GM08714 (cell line): ENCODE measurements around the gene ZBED1.
"Not testable (repeated sequence)": the region's sequence is repeated elsewhere in the genome, so short reads cannot be mapped to it uniquely, and the experiment has no call there.

ENCODE experiments used
- H3K4me3 ChIP-seq: fragments of 200-500 bp; sonication (Bioruptor generic); 2 replicates; pipeline ENCODE4 v1.5.1; 2014; ENCODE audit warnings: mild to moderate bottlenecking, low read length, inconsistent platforms
- ZNF274 ChIP-seq: IDR thresholded peaks from 2 replicates; pipeline ENCODE4 v1.6.1; 2012; ENCODE audit warnings: mild to moderate bottlenecking, low read depth, low read length

Gene ZBED1

DNA sequence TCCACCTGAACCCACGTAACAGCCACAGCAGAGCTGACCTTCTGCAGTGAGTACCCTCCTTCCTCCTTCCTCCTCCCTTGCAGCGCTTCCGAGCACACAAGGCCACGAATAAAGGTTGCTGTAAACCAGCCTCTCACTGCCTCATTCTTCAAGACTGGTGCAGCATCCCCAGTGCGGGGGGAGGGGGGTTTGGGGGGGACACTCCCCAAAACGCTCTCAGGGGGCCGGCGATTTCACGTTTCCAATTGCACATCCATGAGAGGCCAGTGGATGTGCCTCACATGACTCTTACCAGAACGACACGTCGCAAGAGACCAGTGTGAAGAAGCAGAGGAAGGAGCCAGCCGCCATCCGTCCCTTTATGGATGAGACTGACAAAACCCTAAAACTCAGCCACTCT is 5.2 kb downstream of the ZBED1 start:
- no peak overlapping the region for H3K4me3 ChIP-seq
- TF ChIP-seq ZNF274 = no peak

DNA sequence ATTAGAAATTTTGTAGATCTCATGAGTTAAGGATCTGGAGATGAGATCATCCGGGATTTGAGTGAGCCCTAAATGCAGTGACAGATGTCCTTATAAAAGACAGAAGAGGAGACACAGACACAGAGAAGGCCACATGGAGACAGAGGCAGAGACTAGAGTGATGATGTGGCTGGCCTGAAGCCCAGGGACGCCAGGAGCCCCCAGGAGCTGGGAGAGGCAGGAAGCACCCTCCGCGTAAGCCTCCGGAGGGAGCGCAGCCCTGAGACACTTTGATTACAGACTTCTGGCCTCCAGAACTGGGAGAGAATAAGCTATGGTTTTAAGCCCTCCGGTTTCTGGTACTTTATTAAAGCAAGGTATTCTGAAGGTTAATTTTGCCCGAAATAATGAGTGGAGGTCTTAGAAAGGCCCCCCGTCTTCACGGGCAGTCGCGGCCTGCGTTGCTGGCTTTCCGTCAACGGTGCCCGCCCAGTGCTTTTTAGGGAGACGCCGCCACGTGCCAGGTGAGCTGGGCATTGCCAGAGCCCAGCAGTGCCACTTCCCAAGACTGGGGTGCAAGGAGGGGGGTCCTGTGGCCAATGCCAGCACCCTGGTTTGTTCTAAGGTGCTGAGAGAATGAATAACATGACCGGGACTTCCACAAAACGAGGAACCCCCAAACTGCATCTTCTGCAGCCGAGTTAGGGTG is 8.1 kb downstream of the ZBED1 start:
- H3K4me3 ChIP-seq = no peak overlapping the region
- TF ChIP-seq ZNF274 = no peak

DNA sequence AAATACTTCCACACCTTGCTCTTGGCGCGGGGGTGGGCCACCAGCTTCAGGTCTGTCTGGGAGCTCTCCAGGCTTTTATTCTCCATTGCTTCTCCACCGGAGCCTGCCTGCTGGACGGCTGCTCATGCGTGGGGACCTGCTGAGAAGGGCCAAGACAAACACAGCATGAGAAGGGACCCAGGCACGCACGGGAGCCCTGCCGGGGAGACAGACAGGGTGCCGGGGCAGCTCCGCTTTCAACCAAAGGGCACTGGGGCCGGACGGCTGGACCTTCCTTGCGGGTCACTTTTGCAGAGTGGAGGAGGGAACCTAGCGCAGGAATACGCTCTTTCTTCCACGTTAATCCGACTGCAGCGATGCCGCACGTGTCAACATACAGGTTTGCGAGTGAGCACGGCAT is 10.1 kb downstream of the ZBED1 start:
- H3K4me3 ChIP-seq = no peak overlapping the region
- no peak for TF ChIP-seq ZNF274

DNA sequence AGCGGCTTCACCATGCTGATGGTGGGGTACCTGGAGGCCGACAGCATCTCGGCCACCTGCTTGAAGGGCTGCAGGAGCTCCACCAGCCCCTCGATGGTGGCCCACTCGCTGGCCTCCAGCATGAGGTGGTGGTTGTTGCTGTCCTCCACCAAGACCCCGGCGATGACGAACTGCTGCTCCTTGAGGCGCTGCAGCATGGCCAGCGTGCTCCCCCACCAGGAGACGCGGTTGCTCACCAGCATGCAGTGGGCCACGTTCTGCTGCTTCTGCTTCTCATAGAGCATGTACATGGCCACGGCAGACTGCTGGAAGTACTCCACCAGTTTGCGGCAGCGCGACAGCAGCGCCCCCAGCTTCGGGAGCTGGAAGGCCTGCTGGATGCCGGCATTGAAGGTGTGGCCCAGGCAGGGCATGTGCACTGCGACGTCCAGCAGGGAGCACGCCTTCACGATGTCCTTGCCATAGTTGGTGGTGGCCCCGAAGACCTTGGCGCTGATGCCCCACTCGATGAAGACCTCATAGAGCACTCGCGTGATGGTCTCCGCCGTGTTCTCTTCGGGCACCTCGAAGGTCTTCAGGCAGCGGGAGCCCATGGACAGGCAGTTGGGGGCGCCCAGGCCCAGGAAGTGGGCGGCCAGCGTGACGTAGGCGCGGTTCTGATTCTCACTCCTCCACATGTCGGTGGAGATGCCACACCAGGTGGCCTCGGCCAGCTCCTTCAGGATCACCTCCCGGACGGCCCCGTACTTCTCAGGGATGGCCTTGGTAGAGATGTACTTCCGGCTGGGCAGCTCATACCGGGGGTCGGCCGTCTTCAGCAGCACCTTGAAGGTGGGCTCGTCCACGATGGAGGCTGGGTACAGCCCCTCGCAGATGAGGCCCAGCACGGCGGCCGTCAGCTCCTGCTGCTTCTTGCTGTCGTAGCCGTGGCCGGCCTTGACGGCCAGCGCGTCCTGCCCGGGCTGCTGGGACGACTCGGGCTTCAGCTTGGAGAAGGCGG is 11.0 kb downstream of the ZBED1 start:
- TF ChIP-seq ZNF274 = no peak
- no peak overlapping the region for H3K4me3 ChIP-seq

DNA sequence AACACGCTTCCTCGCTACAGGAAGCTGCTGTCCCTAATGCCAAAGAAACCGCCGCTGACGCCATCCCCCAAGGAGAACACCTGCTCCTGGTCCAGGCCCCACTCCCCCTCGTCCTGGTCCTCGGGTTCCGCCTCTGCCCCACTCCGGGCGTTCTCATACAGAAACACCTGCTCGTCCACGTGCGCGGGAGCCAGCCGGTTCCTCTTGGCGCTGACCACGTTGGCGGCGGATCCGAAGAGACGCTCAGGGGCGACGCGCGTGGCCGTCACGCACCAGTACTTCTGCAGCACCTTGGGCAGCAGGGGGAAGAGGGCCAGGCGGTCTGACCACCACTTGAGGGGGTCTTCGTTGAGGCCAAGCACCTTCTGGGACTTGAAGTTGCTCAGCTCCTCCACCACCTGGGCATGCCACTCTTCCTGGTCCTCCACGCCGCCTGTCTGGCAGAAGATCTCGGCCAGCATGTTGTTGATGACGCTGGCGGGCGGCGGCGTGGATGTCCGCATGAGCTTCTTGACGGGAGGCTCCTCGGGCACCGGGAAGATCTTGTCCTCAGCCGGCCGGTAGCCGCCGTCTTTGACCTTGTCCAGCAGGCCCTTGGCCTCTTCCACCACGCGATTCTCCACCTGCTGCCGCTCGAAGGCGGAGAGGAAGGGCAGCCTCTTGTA is 12.0 kb downstream of the ZBED1 start:
- no peak for TF ChIP-seq ZNF274
- no peak overlapping the region for H3K4me3 ChIP-seq

DNA sequence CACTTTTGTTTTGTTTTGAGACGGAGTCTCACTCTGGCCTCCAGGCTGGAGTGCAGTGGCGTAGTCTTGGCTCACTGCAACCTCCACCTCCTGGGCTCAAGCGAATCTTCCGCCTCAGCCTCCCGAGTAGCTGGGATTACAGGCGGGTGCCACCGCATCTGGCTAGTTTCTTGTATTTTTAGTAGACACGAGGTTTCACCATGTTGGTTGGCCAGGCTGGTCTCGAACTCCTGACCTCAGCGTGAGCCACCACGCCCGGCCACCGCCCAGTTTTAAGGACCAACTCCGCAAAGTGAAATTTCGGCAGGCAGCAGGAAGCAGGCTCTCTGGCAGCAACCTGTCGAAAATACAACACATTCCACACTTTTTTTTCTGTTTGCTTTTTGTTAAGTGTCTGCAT is 13.4 kb downstream of the ZBED1 start:
- no peak overlapping the region for H3K4me3 ChIP-seq
- TF ChIP-seq ZNF274 = no peak

DNA sequence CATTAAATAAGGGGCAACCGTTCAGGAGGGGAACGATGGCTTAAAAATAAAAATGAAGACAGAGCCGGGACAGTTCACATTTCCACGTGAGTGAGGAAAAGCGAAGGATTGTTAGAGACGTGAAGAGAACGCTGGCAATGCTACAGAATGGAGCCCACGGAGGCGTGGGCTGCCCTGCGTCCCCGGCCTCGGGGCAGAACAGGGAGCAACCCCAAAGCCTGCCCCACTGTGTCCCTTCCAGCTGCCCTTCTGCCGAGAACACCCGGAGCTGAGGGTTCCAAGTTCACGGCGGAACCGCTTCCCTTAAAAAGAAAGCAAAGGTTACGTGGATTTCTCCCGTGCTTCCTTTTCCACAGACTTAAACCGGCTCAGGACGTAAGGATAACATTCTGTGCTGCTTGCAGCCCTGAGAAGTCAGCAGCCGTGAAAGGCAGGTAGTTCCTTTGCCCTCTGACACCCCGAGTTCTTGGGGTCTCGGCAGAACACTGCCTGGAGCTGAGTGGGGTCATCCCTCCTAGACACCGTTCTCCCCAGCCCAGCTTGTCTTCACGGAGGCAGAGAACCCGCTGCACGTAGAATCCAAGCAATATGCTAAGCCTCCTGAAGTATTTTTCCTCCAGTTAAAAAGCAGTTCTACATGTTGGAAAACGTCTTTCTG is 14.2 kb downstream of the ZBED1 start:
- no peak overlapping the region for H3K4me3 ChIP-seq
- TF ChIP-seq ZNF274 = no peak

DNA sequence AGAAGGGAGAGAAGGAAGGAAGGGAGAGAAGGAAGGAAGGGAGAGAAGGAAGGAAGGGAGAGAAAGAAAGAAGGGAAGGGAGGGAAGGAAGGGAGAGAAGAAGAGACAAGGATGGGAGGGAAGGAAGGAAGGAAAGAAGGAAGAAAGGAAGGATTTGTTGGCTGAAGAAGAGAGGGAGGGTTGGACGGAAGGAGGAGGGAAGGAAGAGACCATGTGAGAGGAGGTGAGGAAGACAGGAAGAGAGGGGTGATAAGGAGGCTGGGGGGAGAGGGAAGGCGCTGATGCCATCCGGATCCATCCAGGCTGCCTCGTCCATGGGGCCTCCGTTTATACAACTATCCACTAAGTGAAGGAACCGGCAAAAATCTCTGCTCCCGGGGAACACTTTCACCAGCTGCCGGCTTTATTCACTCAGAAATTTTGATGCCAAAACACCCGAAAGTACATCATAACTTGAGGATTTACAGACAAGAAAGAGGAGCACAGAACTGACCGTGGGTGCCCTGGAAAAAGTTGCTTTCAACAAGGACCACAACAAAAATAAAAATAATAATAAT is 14.9 kb downstream of the ZBED1 start:
- H3K4me3 ChIP-seq = no peak overlapping the region

DNA sequence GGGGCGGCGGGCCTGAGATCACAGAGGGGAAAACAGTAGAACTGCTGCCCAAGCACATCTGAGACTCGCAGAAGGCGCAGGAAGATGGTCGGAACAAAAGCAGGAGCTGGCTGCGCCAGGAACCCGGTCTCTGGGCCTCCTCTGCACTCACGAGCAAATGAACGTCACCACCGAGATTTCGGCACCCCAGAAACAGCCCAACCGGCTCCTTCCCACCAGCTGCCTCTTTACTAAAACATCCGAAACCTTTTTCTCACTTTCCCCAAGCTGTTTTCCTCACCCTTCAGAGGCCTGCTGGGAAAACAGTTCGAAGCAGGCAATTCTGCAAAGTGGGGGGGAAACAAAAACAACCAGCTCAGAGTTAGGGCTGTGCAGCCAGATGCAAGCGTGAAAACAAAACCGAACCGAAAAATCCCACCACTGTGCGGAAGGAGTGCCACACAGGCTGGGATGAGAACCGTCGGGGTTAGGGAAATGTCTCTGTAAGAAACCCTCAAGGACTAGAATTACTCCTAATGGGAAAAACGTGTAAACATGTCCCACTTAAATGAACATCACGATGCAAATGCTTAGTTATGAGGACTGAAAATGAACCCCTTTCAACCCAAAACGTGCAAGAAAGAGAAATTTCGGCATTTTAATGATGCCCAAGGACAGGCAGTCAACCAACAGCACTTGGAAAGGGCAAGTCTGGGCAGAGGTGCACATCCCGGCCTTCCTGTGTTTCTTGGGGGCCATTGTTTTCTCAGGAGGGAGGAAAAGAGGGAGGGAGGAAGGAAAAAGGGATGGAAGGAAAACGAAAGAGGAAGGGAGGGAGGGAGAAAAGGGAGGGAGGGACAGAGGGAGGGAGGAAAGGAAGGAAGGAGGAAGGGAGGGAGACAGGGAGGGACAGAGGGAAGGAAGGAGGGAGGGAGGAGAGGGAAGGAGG is 15.8 kb downstream of the ZBED1 start:
- no peak overlapping the region for H3K4me3 ChIP-seq
- TF ChIP-seq ZNF274 = no peak

More for the DNA sequence above, 14.9 kb downstream of the ZBED1 start:
- no peak for TF ChIP-seq ZNF274

DNA sequence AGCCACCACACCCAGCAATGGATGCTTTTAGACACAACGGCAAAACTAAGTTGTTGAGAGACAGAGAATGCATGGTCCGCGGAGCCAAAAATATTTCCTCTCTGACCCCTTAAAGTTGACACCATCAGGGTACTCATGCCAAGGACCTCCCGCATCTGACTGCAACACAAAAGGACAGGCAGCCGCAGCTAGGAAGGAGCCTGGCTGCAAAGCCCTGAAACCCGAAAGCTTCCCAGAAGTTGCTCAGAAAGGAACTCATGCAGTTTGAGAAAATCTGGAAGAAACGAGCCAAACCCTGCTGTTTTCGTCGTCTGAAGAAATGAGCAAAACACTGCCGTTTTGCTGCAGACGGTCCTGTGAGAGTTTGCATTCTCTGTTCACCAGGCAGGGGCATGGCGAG is 16.5 kb downstream of the ZBED1 start:
- TF ChIP-seq ZNF274 = no peak
- no peak overlapping the region for H3K4me3 ChIP-seq

DNA sequence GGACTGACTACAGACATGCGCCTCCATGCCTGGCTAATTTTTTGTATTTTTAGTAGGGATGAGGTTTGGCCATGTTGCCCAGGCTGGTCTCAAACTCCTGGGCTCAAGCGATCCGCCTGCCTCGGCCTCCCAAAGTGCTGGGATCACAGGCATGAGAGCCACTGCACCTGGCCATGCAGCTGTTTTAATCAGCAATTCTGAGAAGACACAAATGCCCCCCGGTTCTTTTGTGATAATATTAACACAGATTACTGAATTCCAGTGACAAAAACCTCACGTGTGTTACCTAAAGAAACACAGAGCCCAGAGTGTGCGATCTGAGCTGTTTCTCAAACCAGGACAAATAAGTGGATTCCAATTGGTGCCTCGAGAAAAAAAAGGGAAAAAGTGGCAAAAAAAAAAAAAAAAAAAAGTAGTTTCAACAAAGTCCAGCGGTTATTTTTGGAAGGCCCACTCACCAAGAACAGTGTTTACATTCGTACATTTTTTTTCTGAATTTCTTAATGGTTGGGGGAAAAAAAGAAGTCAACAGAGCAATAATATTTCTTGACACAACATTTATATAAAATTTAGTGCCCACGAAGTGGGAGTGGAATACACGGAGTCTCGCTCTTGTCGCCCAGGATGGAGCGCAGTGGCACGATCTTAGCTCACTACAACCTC is 17.2 kb downstream of the ZBED1 start:
- no peak for TF ChIP-seq ZNF274
- H3K4me3 ChIP-seq = no peak overlapping the region

DNA sequence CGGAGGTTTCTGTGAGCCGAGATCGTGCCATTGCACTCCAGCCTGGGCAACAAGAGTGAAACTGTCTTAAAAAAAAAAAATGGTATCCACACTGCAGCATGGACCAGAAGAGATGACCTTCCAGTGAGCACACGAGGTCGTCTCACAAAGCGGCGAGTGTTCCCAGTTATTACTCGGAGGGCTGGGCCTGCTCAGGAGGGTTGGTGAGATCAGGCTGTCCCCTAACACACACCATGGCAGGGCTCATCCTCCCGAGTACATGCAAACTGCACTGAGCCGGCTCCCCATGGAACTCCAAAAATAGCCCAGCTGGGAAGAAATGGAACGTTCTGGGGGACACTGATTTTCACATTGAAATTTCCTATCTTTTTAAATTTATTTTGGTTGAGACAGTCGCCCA is 19.2 kb downstream of the ZBED1 start:
- H3K4me3 ChIP-seq = not testable (repeated sequence)

DNA sequence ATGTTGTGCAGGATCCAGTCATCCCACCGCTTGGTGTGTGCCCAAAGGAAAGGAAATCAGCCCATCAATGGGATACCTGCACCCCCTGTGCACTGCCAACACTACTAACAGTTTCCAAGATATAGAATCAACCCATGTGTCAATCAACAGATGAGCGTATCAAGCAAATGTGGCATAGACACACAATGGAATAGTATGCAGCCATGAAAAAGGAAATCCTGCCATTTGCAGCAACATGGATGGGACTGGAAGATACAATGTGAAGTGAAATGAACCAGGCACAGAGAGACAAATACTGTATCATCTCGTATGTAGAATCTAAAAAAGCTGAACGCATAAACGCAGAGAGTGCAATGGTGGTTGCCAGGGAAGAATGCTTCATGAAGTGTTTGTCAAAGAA is 20.8 kb downstream of the ZBED1 start:
- not testable (repeated sequence) for H3K4me3 ChIP-seq
